BE2C (cell line): ENCODE measurements around the gene SND1.

Source experiments
- DNase-seq: peaks from one replicate; pipeline ENCODE4 v3.0.0-alpha.2; 2020
- H3K27me3 ChIP-seq: fragments of 250-450 bp; sonication (Bioruptor Pico); 2 replicates; pipeline ENCODE4 v1.5.1; 2020; ENCODE audit warnings: mild to moderate bottlenecking
- H3K36me3 ChIP-seq: fragments of 250-450 bp; sonication (Bioruptor Pico); 2 replicates; pipeline ENCODE4 v1.5.1; 2020; ENCODE audit warnings: mild to moderate bottlenecking
- H3K4me1 ChIP-seq: fragments of 250-450 bp; sonication (Bioruptor Pico); 2 replicates; pipeline ENCODE4 v1.5.1; 2020
- H3K4me3 ChIP-seq: 2 replicates; pipeline ENCODE4 v1.5.1; 2011; ENCODE audit warnings: low read depth, low read length
- H3K9me3 ChIP-seq: fragments of 250-450 bp; sonication (Bioruptor Pico); 2 replicates; pipeline ENCODE4 v1.5.1; 2020
- CTCF ChIP-seq: IDR thresholded peaks from 2 replicates; pipeline ENCODE4 v1.5.1; 2012; ENCODE audit warnings: mild to moderate bottlenecking, low read depth, low read length

The SND1 gene

GRCh38 chr7:128076796-128077271 is 424.8 kb downstream of the SND1 start:
- no peak for TF ChIP-seq CTCF
- no peaks in the 10 kb centered on the region for H3K27me3 ChIP-seq
- DNase-seq = peak; percentile 81
- H3K36me3 ChIP-seq = peaks cover 8% of the 10 kb centered on the region
- peaks cover 22% of the 10 kb centered on the region for H3K4me1 ChIP-seq
- no peaks in the 10 kb centered on the region for H3K9me3 ChIP-seq
- no peak overlapping the region for H3K4me3 ChIP-seq

GRCh38 chr7:128078309-128078708 is 426.3 kb downstream of the SND1 start:
- peaks cover 22% of the 10 kb centered on the region for H3K4me1 ChIP-seq
- peaks cover 8% of the 10 kb centered on the region for H3K36me3 ChIP-seq
- DNase-seq = no peak
- no peak for TF ChIP-seq CTCF
- no peak overlapping the region for H3K4me3 ChIP-seq
- H3K9me3 ChIP-seq = no peaks in the 10 kb centered on the region
- H3K27me3 ChIP-seq = no peaks in the 10 kb centered on the region

GRCh38 chr7:128080169-128080568 is 428.2 kb downstream of the SND1 start:
- no peak overlapping the region for H3K4me3 ChIP-seq
- H3K4me1 ChIP-seq = peaks cover 35% of the 10 kb centered on the region
- TF ChIP-seq CTCF = no peak
- H3K27me3 ChIP-seq = no peaks in the 10 kb centered on the region
- H3K36me3 ChIP-seq = peaks cover 8% of the 10 kb centered on the region
- no peak for DNase-seq
- H3K9me3 ChIP-seq = no peaks in the 10 kb centered on the region

GRCh38 chr7:128081351-128081750 is 429.4 kb downstream of the SND1 start:
- Histone ChIP-seq H3K9me3 (no peaks in the 10 kb centered on the region), H3K27me3 (no peaks in the 10 kb centered on the region), H3K36me3 (peaks cover 14% of the 10 kb centered on the region), H3K4me3 (no peak overlapping the region), H3K4me1 (peaks cover 32% of the 10 kb centered on the region)
- no peak for TF ChIP-seq CTCF
- DNase-seq = no peak

- Histone ChIP-seq H3K9me3 (no peaks in the 10 kb centered on the region), H3K36me3 (peaks cover 19% of the 10 kb centered on the region), H3K4me3 (no peak overlapping the region), H3K27me3 (no peaks in the 10 kb centered on the region), H3K4me1 (peaks cover 28% of the 10 kb centered on the region)
- DNase-seq = no peak
- TF ChIP-seq CTCF = no peak
These were observed 429.8 kb downstream of the SND1 start for GRCh38 chr7:128081808-128082207.

GRCh38 chr7:128082431-128082830 is 430.4 kb downstream of the SND1 start:
- H3K27me3 ChIP-seq = no peaks in the 10 kb centered on the region
- H3K4me3 ChIP-seq = no peak overlapping the region
- H3K4me1 ChIP-seq = peaks cover 24% of the 10 kb centered on the region
- H3K9me3 ChIP-seq = no peaks in the 10 kb centered on the region
- TF ChIP-seq CTCF = no peak
- DNase-seq = no peak
- peaks cover 22% of the 10 kb centered on the region for H3K36me3 ChIP-seq
